AG09309 (cell line): ENCODE data around the gene DTD2.
A peak's percentile ranks its signal among the peaks of the same experiment; 100 is the strongest.

Experiments
- DNase-seq: peaks from one replicate; pipeline ENCODE4 v3.0.0-alpha.2; 2010; ENCODE audit warnings: low read depth
- H3K4me3 ChIP-seq: 2 replicates; pipeline ENCODE4 v1.5.1; 2011; ENCODE audit warnings: mild to moderate bottlenecking, low read depth, low read length, moderate library complexity; ENCODE audit not compliant: control insufficient read depth
- TF ChIP-seq, protein P1 (sequence below): IDR thresholded peaks from 2 replicates; pipeline ENCODE4 v1.5.1; 2011; ENCODE audit warnings: mild to moderate bottlenecking, low read depth, low read length, inconsistent platforms; ENCODE audit not compliant: insufficient read depth, control insufficient read depth; ENCODE audit errors: missing control alignments

Gene DTD2

DNA sequence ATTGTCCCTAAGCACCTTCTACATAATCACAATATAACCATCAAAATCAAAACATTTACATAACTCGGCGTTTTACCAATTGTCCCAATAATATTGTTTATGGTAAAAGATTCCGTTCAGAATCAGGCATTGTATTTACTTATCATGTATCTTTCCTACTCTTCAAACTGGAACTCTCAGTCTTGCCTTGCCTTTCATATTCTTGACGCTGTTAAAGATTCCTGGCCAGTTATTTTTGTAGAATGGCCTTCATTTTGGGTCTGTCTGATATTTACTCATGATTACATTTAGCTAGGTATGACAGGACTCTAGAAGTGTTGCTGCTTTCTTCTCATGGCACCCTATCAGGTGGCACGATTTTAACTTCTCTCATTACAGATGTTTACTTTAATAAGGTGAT, 36.1 kb downstream of the DTD2 start:
- TF ChIP-seq, protein P1, sequence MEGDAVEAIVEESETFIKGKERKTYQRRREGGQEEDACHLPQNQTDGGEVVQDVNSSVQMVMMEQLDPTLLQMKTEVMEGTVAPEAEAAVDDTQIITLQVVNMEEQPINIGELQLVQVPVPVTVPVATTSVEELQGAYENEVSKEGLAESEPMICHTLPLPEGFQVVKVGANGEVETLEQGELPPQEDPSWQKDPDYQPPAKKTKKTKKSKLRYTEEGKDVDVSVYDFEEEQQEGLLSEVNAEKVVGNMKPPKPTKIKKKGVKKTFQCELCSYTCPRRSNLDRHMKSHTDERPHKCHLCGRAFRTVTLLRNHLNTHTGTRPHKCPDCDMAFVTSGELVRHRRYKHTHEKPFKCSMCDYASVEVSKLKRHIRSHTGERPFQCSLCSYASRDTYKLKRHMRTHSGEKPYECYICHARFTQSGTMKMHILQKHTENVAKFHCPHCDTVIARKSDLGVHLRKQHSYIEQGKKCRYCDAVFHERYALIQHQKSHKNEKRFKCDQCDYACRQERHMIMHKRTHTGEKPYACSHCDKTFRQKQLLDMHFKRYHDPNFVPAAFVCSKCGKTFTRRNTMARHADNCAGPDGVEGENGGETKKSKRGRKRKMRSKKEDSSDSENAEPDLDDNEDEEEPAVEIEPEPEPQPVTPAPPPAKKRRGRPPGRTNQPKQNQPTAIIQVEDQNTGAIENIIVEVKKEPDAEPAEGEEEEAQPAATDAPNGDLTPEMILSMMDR: no peak
- H3K4me3 ChIP-seq: no peak overlapping the region
- no peak for DNase-seq

DNA sequence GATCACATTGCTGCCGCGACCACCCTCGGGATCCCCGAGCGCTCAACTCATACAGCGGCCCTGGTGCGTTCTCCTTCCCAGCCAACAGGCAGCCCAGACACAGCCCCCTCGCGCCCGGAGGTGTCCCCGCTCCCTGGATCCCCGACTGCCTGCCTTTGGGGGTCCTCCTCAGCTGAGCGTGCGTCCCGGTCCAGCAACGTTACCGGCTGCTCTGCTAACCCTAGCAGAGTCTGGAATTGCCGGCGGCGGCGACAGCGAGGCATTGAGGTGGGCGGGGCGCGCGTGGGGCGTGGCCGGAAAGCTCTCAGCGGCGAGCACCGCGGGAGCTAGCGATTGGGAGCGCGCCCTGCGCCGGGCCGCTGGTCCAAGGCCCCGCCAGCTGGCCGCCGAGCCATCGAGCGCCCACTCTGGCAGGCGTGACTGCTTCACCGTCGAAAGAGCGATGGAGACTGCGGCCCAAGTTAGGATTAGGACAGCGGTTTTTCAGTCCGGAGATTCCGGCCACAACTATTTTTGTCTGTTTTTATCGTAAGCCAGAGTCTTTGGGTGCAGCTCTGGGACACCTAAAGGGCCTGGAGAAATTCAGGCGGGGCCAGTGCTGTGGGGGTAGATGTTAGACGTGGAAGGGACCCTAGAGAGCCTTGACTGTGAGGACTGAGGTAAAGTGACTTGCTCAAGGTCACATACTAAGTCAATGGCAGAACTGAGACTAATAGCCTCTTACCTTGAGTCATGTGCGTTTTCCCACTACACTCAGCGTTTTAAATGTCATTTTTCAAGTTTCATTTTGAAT, 36.8 kb downstream of the DTD2 start, which contains the start of gene HEATR5A:
TSS of gene HEATR5A (minus strand) at position 232 of the 793 bp plus-strand sequence. CDS start 17,575 bp downstream, outside the sequence.
- TF ChIP-seq, protein P1: peak; percentile 16
- peak; percentile 84 for DNase-seq
- peak within 1 kb of the TSS; percentile 100 for H3K4me3 ChIP-seq

DNA sequence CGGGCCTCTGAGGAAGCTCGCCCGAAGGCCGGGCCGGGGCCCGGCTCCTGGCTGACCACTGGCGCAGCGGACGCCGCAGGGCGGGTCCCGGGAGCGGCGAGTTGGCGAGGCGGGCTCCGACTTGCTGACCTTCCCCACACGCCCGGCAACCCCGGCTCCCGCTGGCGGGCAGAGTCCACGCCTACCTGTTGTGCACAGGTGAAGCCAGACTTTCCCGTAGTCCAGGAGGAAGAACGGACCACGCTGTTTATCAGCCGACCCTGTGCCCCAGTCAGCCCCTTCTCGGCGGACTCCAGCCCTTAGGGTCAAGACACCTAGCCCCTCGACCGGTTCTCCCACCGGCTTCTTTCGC, 37.4 kb downstream of the DTD2 start:
- DNase-seq: no peak
- TF ChIP-seq, protein P1: no peak

DNA sequence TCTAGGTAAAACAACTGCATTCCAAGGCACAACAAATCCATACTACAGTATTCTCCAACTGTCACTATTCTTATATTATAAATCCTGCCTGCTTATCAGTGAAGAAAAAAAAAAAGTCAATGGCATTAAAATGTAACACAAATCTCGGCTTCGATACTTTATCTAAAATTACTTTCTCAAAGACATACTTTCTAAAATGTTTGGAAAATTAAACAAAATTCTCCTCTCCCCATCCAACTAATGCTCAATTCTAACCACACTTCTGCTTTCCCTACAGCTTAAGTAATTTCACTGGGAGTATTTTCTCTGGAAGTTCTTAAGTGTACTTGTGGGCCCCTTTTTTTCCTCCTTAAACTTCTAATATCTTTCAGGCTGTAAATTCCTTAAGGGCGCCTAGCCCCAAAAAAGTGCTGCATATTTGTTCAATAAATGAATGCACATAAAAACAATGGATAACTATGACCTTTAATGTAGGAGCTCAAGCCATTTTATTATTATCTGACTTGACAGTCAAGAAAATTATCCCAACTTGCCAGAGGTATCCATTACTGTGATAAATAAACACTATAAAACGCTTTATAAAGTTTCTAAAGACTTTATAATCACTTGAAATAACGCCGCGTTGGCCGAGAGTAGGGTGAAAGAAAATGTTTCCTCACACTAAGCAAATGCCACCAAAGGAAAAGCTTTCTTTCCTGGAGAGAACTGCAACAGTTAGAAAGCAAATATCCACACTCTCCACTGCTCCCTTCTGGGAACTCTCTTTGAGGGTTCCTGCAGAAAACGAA, 37.9 kb downstream of the DTD2 start:
- DNase-seq: no peak
- TF ChIP-seq, protein P1: no peak
- H3K4me3 ChIP-seq: peak overlapping the region; percentile 100

More for the DNA sequence above, 37.4 kb downstream of the DTD2 start:
- H3K4me3 ChIP-seq: peak overlapping the region; percentile 100

DNA sequence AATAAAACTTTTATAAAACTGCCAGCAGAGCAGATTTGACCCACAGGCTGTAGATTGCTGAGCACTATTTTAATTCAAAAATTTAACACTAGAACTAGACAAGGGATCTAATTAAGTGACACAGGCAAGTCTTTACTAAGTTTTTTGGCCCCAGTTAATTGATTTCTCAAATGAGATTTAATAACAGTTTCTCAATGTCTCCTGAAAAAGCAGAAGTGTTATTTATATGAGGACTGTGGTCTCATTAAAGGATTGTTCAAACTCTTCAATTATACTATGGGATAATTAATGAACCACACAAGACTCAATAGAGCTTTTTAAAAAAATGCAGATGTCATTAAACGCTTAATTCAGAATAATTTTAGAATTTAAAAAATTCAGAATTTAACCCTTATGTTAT, 38.9 kb downstream of the DTD2 start:
- H3K4me3 ChIP-seq: no peak overlapping the region; the same call in none of the 2 replicates
- TF ChIP-seq, protein P1: no peak
- no peak for DNase-seq

DNA sequence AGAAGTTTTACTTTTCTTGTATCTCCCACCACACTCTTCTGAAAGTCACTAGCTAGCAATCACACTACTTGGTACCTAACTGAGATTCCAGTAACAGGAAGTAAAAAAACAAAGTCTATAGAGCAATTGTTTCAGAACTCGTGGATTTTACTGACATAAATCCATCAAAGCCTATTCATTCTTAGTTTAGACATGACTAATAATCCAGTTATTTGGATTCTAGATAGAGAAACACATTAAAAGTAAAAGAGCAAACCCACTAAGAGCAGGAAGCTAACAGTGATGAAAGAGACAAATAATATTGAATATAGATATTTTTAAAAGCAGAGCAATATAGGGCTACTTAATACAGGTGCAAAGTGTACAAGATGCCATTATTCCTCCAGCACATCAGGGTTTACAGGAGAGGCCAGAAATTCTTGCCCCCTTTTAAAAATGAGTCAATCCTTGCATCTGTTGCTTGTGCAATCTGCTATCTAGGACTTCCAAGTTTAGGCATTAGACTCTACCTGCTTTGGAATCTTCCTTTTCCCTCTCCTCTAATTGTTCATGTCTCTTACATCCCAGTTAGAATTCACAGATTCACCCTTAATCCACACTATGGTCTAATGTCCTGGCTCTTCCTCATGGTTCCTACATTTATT, 43.0 kb downstream of the DTD2 start:
- TF ChIP-seq, protein P1: no peak
- no peak overlapping the region for H3K4me3 ChIP-seq
- DNase-seq: no peak
